Upper lobe of right lung (tissue), 1 donor: ENCODE data around the gene NUP214. TPM values are rescaled to one million over a fixed set of nuclear protein-coding genes. Genes with fewer than 3 reads are reported as not detected.
"Not testable (repeated sequence)": the region's sequence is repeated elsewhere in the genome, so short reads cannot be mapped to it uniquely, and the experiment has no call there.

Source experiments
- ATAC-seq: fragments of 200-7000 bp; cut with Tn5 transposase; one replicate; pipeline ENCODE4 v1.9.1; 2020; ENCODE audit warnings: mild to moderate bottlenecking, moderate library complexity
- DNase-seq: peaks from one replicate; pipeline ENCODE4 v3.0.0-alpha.2; 2020
- H3K27ac ChIP-seq: fragments of 200-600 bp; one replicate; pipeline ENCODE4 v1.8.0; 2022
- H3K27me3 ChIP-seq: fragments of 200-600 bp; one replicate; pipeline ENCODE4 v1.8.0; 2022; ENCODE audit warnings: mild to moderate bottlenecking
- H3K36me3 ChIP-seq: fragments of 200-600 bp; one replicate; pipeline ENCODE4 v1.8.0; 2022
- H3K4me1 ChIP-seq: fragments of 200-600 bp; one replicate; pipeline ENCODE4 v1.8.0; 2022
- H3K4me3 ChIP-seq: fragments of 200-600 bp; one replicate; pipeline ENCODE4 v1.8.0; 2022; ENCODE audit warnings: mild to moderate bottlenecking
- H3K9me3 ChIP-seq: fragments of 200-600 bp; one replicate; pipeline ENCODE4 v1.8.0; 2022
- CTCF ChIP-seq: fragments of 200-600 bp; IDR thresholded peaks from one replicate; pipeline ENCODE4 v1.8.0; 2022; ENCODE audit warnings: antibody characterized with exemption
- intact Hi-C: fragments of 100-400 bp; cut with DNase I; formaldehyde crosslinking; loops from one replicate; pipeline ENCODE4 v1.11.0; 2022
- total RNA-seq: library from RNA; stranded (reverse); fragmentation: NEBNext Ultra II Directional; extraction: Animal tissue kit (Norgen Biotek cat#: 25700); gene quantifications from one replicate; pipeline ENCODE4 v1.2.1, GENCODE V29; 2021
- donor health status: DM: no; HTN: yes; CAD: no; lungs with severe emphysema.

The NUP214 gene
- total RNA-seq, 1 donor from 2014 or later = 52.2 TPM

- Histone ChIP-seq H3K4me3 (no peak overlapping the region), H3K9me3 (no peaks in the 10 kb centered on the region), H3K27me3 (no peaks in the 10 kb centered on the region), H3K36me3 (no peaks in the 10 kb centered on the region), H3K27ac (peak overlapping the region; percentile 24), H3K4me1 (peaks cover 31% of the 10 kb centered on the region)
- no peak for TF ChIP-seq CTCF
- intact Hi-C loops = no loop called here
- ATAC-seq = no peak
- no peak for DNase-seq
Observed at GRCh38 chr9:131266266-131267229, 141.2 kb downstream of the NUP214 start.

GRCh38 chr9:131270171-131271015 is 145.0 kb downstream of the NUP214 start:
- intact Hi-C loops = no loop called here
- Histone ChIP-seq H3K36me3 (no peaks in the 10 kb centered on the region), H3K4me1 (peaks cover 47% of the 10 kb centered on the region), H3K27ac (peak overlapping the region; percentile 84), H3K4me3 (peak overlapping the region; percentile 21), H3K9me3 (no peaks in the 10 kb centered on the region), H3K27me3 (no peaks in the 10 kb centered on the region)
- TF ChIP-seq CTCF = no peak
- peak; percentile 73 for ATAC-seq
- peak; percentile 86 for DNase-seq

- intact Hi-C loops, H3K36me3 ChIP-seq, H3K27me3 ChIP-seq, DNase-seq, H3K9me3 ChIP-seq, ATAC-seq: not testable (repeated sequence)
- Histone ChIP-seq H3K4me3 (peak overlapping the region; percentile 21), H3K27ac (peak overlapping the region; percentile 84), H3K4me1 (peaks cover 42% of the 10 kb centered on the region)
Observed at GRCh38 chr9:131271016-131271273, 145.6 kb downstream of the NUP214 start.

GRCh38 chr9:131271506-131271931 is 146.1 kb downstream of the NUP214 start:
- H3K27ac ChIP-seq = peak overlapping the region; percentile 84
- H3K4me3 ChIP-seq = peak overlapping the region; percentile 5
- peaks cover 39% of the 10 kb centered on the region for H3K4me1 ChIP-seq
- DNase-seq (no peak), ATAC-seq (no peak)
- H3K9me3 ChIP-seq = no peaks in the 10 kb centered on the region
- TF ChIP-seq CTCF = no peak
- no peaks in the 10 kb centered on the region for H3K27me3 ChIP-seq
- intact Hi-C loops = no loop called here
- H3K36me3 ChIP-seq = no peaks in the 10 kb centered on the region

- no peak for DNase-seq
- Histone ChIP-seq H3K9me3 (no peaks in the 10 kb centered on the region), H3K27ac (peak overlapping the region; percentile 84), H3K4me3 (peak overlapping the region; percentile 67), H3K36me3 (no peaks in the 10 kb centered on the region), H3K27me3 (no peaks in the 10 kb centered on the region), H3K4me1 (peaks cover 32% of the 10 kb centered on the region)
- intact Hi-C loops = no loop called here
- ATAC-seq = no peak
- TF ChIP-seq CTCF = no peak
Observed at GRCh38 chr9:131272212-131272611, 146.8 kb downstream of the NUP214 start.
